Adrenal gland (tissue), 5 donors: ENCODE data around the gene GOLGB1.

Source experiments
- CTCF ChIP-seq, 6 experiments: fragments of 450-650 bp in 4 of 6; fragments of 200-600 bp in 2 of 6; sonication (generic) in 1 of 6; IDR thresholded peaks; 1 replicate in 5 of 6; 2 replicates in 1 of 6; pipeline versions ENCODE4 v1.5.1 to v1.8.0; 2016 to 2021; ENCODE audit warnings: antibody characterized with exemption in 6 of 6, mild to moderate bottlenecking in 2 of 6, moderate library complexity in 1 of 6
- POLR2A ChIP-seq, 2 donors: fragments of 450-650 bp; IDR thresholded peaks; one replicate each; pipeline ENCODE4 v1.6.1; 2017; ENCODE audit warnings: antibody characterized with exemption in 2 of 2, mild to moderate bottlenecking in 2 of 2, moderate library complexity in 1 of 2
- donor health status: DM: no; HTN: no; CAD: no.

- TF ChIP-seq CTCF (IDR thresholded peaks at IDR 0.05) = no peak
- no peak for TF ChIP-seq POLR2A (IDR thresholded peaks at IDR 0.05)
Measured at GRCh38 chr3:121705541-121705940, 44.0 kb downstream of the GOLGB1 start.
